ENCODE data around the gene VTCN1. TPM values are rescaled to one million over a fixed set of nuclear protein-coding genes. Genes with fewer than 3 reads are reported as not detected.
"Not testable (repeated sequence)": the region's sequence is repeated elsewhere in the genome, so short reads cannot be mapped to it uniquely, and the experiment has no call there.

The VTCN1 gene, protein sequence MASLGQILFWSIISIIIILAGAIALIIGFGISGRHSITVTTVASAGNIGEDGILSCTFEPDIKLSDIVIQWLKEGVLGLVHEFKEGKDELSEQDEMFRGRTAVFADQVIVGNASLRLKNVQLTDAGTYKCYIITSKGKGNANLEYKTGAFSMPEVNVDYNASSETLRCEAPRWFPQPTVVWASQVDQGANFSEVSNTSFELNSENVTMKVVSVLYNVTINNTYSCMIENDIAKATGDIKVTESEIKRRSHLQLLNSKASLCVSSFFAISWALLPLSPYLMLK
- total RNA-seq, result not detected

DNA sequence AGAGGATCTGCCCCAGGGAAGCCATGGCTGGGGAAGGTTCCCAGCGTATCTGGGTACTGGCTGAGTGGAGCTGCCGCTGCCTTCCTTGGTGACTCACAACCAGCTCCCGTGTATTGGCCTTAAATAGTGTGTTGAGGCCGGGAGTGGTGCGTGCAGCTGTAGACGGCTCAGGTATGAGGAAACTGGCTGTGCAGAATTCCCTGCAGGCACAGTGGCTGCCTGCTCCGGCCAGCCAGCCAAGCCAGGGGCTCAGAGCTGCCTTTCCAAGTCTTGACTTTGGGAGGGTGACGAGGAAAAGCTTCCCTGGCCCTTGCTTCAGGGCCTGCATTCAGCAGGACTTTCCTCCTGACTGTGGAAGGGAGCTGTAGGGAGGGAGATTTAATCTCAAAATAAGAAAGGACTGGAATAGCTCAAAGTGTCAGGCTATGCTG lies at the start of gene VTCN1:
Gene VTCN1 (minus strand): TSS at position 97 of the 431 bp plus-strand sequence. CDS start 72 bp downstream, at position 25.
- Histone ChIP-seq H3K27me3 (peaks cover 0 to 6% (median 0%) of the 10 kb centered on the region in 4 donors), H3K4me1 (no peaks in the 10 kb centered on the region), H3K36me3 (no peaks in the 10 kb centered on the region), H3K4me3 (no peak within 1 kb of the TSS), H3K27ac (replicated peaks in 1 of 4) (no peak within 1 kb of the TSS), H3K9me3 (no peaks in the 10 kb centered on the region)
- intact Hi-C loops (cut with DNase I), result no loop called here
- peak; percentile 62 for DNase-seq (ENCODE audit: extremely low spot score)
- TF ChIP-seq EP300 (IDR thresholded peaks at IDR 0.05) (no peak), POLR2A (IDR thresholded peaks at IDR 0.05; ENCODE audit: low read depth) (no peak), POLR2AphosphoS5 (IDR thresholded peaks at IDR 0.05) (no peak)
- TF ChIP-seq, protein P1, sequence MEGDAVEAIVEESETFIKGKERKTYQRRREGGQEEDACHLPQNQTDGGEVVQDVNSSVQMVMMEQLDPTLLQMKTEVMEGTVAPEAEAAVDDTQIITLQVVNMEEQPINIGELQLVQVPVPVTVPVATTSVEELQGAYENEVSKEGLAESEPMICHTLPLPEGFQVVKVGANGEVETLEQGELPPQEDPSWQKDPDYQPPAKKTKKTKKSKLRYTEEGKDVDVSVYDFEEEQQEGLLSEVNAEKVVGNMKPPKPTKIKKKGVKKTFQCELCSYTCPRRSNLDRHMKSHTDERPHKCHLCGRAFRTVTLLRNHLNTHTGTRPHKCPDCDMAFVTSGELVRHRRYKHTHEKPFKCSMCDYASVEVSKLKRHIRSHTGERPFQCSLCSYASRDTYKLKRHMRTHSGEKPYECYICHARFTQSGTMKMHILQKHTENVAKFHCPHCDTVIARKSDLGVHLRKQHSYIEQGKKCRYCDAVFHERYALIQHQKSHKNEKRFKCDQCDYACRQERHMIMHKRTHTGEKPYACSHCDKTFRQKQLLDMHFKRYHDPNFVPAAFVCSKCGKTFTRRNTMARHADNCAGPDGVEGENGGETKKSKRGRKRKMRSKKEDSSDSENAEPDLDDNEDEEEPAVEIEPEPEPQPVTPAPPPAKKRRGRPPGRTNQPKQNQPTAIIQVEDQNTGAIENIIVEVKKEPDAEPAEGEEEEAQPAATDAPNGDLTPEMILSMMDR (IDR thresholded peaks at IDR 0.05), result no peak
- 91% methylated on average over 6 of the region's 8 CpGs for WGBS

DNA sequence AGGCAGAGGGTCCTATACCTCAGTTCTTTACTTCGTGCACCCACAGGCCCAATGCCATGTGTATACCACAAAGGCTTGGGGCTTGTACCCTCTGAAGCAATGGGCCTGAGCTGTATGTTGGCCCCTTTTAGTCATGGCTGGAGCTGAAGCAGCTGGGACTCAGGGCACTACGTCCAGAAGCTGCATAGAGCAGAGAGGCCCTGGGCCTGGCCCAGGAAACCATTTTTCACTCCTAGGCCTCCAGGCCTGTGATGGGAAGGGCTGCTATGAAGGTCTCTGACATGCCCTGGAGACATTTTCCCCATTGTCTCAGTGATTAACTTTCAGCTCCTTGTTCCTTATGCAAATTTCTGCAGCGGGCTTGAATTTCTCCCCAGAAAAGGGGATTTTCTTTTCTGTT lies 48.1 kb upstream of the VTCN1 start:
- no peak overlapping the region for H3K4me3 ChIP-seq
- H3K4me1 ChIP-seq, result no peaks in the 10 kb centered on the region
- no peak overlapping the region for H3K27ac ChIP-seq (replicated peaks in 1 of 4)
- no peaks in the 10 kb centered on the region for H3K27me3 ChIP-seq
- 97% methylated on average over 3 of the region's 3 CpGs for WGBS
- intact Hi-C loops (cut with DNase I), result no loop called here
- DNase-seq (ENCODE audit: extremely low spot score), result no peak
- TF ChIP-seq POLR2AphosphoS5 (IDR thresholded peaks at IDR 0.05) (no peak), POLR2A (IDR thresholded peaks at IDR 0.05; ENCODE audit: low read depth) (no peak), EP300 (IDR thresholded peaks at IDR 0.05) (no peak)
- TF ChIP-seq, protein P1 (IDR thresholded peaks at IDR 0.05), result no peak
- H3K9me3 ChIP-seq, result peaks cover 0 to 7% (median 0%) of the 10 kb centered on the region in 4 donors
- no peaks in the 10 kb centered on the region for H3K36me3 ChIP-seq

DNA sequence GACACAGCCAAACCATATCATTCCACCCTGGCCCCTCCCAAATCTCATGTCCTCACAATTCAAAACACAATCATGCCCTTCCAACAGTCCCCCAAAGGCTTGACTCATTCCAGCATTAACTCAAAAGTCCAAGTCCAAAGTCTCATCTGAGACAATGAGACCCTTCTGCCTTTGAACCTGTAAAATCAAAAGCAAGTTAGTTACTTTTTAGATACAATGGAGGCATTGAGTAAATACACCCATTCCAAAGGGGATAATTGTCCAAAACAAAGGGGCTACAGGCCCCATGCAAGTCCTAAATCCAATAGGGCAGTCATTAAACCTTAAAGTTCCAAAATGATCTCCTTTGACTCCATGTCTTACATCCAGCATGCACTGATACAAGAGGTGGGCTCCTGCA lies 47.3 kb upstream of the VTCN1 start:
- H3K4me3 ChIP-seq; H3K27ac ChIP-seq (replicated peaks in 1 of 4); H3K27me3 ChIP-seq; H3K36me3 ChIP-seq; H3K9me3 ChIP-seq; intact Hi-C loops (cut with DNase I); DNase-seq (ENCODE audit: extremely low spot score); H3K4me1 ChIP-seq: not testable (repeated sequence)

DNA sequence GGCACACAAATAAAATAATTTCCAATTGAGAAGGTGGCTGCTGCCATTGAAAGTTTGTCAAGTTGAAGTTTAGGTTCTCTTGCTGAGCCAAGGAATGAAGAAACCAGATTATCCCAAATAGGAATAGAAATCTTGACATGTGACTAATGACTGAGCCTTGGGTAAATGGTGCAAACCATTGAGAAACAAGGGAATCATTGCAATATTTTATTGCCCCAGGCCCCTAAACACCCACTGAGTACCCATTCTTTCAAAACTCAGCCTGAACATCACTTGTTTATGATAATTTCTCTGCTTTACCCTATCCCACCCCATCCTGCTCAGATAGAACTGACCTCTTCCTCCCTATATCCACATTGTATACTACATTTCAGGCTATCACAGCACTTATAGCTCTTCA lies 46.6 kb upstream of the VTCN1 start:
- no peak for TF ChIP-seq POLR2AphosphoS5 (IDR thresholded peaks at IDR 0.05)
- no peak for TF ChIP-seq POLR2A (IDR thresholded peaks at IDR 0.05; ENCODE audit: low read depth)
- TF ChIP-seq, protein P1 (IDR thresholded peaks at IDR 0.05), result no peak
- TF ChIP-seq EP300 (IDR thresholded peaks at IDR 0.05), result no peak
- intact Hi-C loops (cut with DNase I), result no loop called here
- Histone ChIP-seq H3K36me3 (no peaks in the 10 kb centered on the region), H3K27ac (replicated peaks in 1 of 4) (no peak overlapping the region), H3K4me3 (no peak overlapping the region), H3K9me3 (peaks cover 0 to 7% (median 0%) of the 10 kb centered on the region in 4 donors), H3K27me3 (no peaks in the 10 kb centered on the region), H3K4me1 (no peaks in the 10 kb centered on the region)
- DNase-seq (ENCODE audit: extremely low spot score), result no peak

DNA sequence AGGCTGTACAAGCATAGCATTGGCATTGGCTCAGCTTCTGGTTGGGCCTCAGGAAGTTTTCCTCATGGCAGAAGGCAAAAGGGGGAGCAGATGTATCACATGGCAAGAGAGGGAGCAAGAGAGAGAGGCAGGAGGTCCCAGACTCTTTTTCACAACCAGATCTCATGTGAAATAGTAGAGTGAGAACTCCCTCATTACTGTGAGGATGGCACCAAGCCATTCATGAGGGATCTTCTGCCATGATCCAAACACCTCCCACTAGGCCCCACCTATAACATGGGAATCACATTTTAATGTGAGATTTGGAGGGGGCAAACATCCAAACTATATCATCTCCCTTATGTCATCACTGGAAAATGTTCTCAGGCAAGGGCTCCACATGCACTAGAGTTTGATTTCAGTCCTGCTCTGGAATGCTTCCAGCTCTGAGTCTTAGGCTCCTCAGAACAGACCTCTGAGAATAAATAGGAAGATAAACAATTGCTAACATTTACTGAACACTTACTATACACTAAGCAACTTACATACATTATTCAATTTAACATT lies 39.4 kb upstream of the VTCN1 start:
- H3K27ac ChIP-seq (replicated peaks in 1 of 4), result no peak overlapping the region
- H3K9me3 ChIP-seq, result no peaks in the 10 kb centered on the region
- intact Hi-C loops (cut with DNase I), result no loop called here
- H3K4me3 ChIP-seq, result no peak overlapping the region
- no peak for DNase-seq (ENCODE audit: extremely low spot score)
- TF ChIP-seq POLR2AphosphoS5 (IDR thresholded peaks at IDR 0.05) (no peak), POLR2A (IDR thresholded peaks at IDR 0.05; ENCODE audit: low read depth) (no peak), EP300 (IDR thresholded peaks at IDR 0.05) (no peak)
- TF ChIP-seq, protein P1 (IDR thresholded peaks at IDR 0.05), result no peak
- no peaks in the 10 kb centered on the region for H3K4me1 ChIP-seq
- no peaks in the 10 kb centered on the region for H3K27me3 ChIP-seq
- no peaks in the 10 kb centered on the region for H3K36me3 ChIP-seq
